Thyroid gland (tissue), 4 donors: Measurements from ENCODE around the gene XRN2.

ENCODE experiments used
- CTCF ChIP-seq, 6 experiments: fragments of 200-600 bp in 3 of 6; fragments of 450-650 bp in 3 of 6; sonication (generic) in 3 of 6; IDR thresholded peaks; one replicate each; pipeline ENCODE4 v1.5.1; 2016 to 2019; ENCODE audit warnings: antibody characterized with exemption in 6 of 6, mild to moderate bottlenecking in 2 of 6, inconsistent platforms in 1 of 6, moderate library complexity in 1 of 6
- POLR2A ChIP-seq, 2 donors: fragments of 450-650 bp; IDR thresholded peaks; one replicate each; pipeline ENCODE4 v1.6.1; 2017; ENCODE audit warnings: antibody characterized with exemption in 2 of 2, mild to moderate bottlenecking in 2 of 2, moderate library complexity in 1 of 2

- TF ChIP-seq CTCF (IDR thresholded peaks at IDR 0.05), result no peak
- no peak for TF ChIP-seq POLR2A (IDR thresholded peaks at IDR 0.05)
These were observed 39.7 kb downstream of the XRN2 start for GRCh38 chr20:21342656-21343345.
